ENCODE data around the gene SLC6A16.

GRCh38 chr19:49261602-49262001 is 63.4 kb downstream of the SLC6A16 start:
- TF ChIP-seq CTCF (IDR thresholded peaks at IDR 0.05; ENCODE audit: insufficient read depth, low read length), result no peak
- no peak for TF ChIP-seq POLR2AphosphoS5 (IDR thresholded peaks at IDR 0.05; ENCODE audit: low read depth)

Data from HL-60 (cell line).